Right renal pelvis (tissue), 4 donors: ENCODE data around the gene BEST1. TPM values are rescaled to one million over a fixed set of nuclear protein-coding genes. Genes with fewer than 3 reads are reported as not detected.

Source experiments
- DNase-seq, 4 donors: peaks; one replicate each; pipeline ENCODE4 v3.0.0-alpha.2; 2013; ENCODE audit warnings: low read depth in 4 of 4, low spot score in 3 of 4, missing footprints in 1 of 4
- polyA plus RNA-seq, 4 donors: library from polyadenylated mRNA; unstranded; fragments of 120-200 nt; gene quantifications; one replicate each; pipeline ENCODE4 v1.2.1, GENCODE V29; 2013; ENCODE audit not compliant: insufficient read length in 4 of 4

Gene BEST1
- polyA plus RNA-seq, 4 donors, result 4.1 to 4.8 (median 4.4) TPM

GRCh38 chr11:62010935-62011528 lies 60.9 kb downstream of the BEST1 start:
- DNase-seq, result no peak

GRCh38 chr11:62011881-62012280 lies 61.7 kb downstream of the BEST1 start:
- no peak for DNase-seq

- DNase-seq, result no peak
Observed at GRCh38 chr11:62012451-62012831, 62.3 kb downstream of the BEST1 start.

- DNase-seq, result no peak
Observed at GRCh38 chr11:62012832-62013461, 62.8 kb downstream of the BEST1 start.

Other genes starting within 250 kb of the BEST1 start
- gene MYRF, start 197.7 kb upstream of the BEST1 start, polyA plus RNA-seq, result 10 to 100 TPM; 20.9 to 23.2 (median 21.9) TPM
- 100 to 1,000 TPM; 153 to 199 (median 169) TPM for gene TMEM258, start 157.8 kb upstream of the BEST1 start, polyA plus RNA-seq
- gene FEN1, start 157.4 kb upstream of the BEST1 start, polyA plus RNA-seq, result 10 to 100 TPM; 34.4 to 41.0 (median 38.8) TPM
- 10 to 100 TPM; 38.1 to 47.0 (median 41.5) TPM for gene FADS1, start 133.3 kb upstream of the BEST1 start, polyA plus RNA-seq
- 100 to 1,000 TPM in 1 of 4 donors, 10 to 100 TPM in 3; 86.1 to 110 (median 94.1) TPM for gene FADS2, start 122.1 kb upstream of the BEST1 start, polyA plus RNA-seq
- 10 to 100 TPM; 15.8 to 20.6 (median 18.3) TPM for gene FADS3, start 58.8 kb upstream of the BEST1 start, polyA plus RNA-seq
- gene RAB3IL1, start 32.8 kb upstream of the BEST1 start, polyA plus RNA-seq, result 10 to 100 TPM; 19.7 to 29.7 (median 21.9) TPM
- 1,000 to 10,000 TPM; 2,113 to 2,527 (median 2,145) TPM for gene FTH1, start 17.3 kb downstream of the BEST1 start, polyA plus RNA-seq
- 10 to 100 TPM; 34.6 to 39.1 (median 36.1) TPM for gene INCENP, start 173.7 kb downstream of the BEST1 start, polyA plus RNA-seq
- gene SCGB1D1, start 239.9 kb downstream of the BEST1 start, polyA plus RNA-seq, result not detected